ENCODE measurements around the gene SUGP1. TPM values are rescaled to one million over a fixed set of nuclear protein-coding genes. Genes with fewer than 3 reads are reported as not detected.

SUGP1 gene
- total RNA-seq, 1 donor from 2014 or later, result 41.4 TPM

DNA sequence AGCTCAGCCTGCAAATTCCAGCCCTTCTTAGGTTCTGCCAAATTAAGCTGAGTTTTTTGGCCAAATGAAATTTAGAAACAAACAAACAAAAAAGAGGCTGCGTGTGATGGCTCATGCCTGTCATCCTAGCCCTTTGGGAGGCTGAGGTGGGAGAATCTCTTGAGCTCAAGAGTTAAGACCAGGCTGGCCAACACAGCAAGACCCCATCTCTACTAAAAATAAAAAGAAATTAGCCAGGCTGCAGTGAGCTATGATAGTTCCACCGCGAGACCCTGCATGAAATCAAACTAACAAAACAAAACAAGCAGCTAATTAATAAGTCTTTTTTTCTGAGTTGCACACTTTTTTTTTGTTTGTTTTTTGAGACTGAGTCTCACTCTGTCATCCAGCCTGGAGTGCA, 90.6 kb downstream of the SUGP1 start:
- H3K9me3 ChIP-seq, result peaks cover 15% of the 10 kb centered on the region
- intact Hi-C loops (cut with DNase I), result no loop called here
- H3K27ac ChIP-seq, result no peak overlapping the region
- ATAC-seq, result no peak
- peaks cover 9% of the 10 kb centered on the region for H3K4me1 ChIP-seq
- no peaks in the 10 kb centered on the region for H3K36me3 ChIP-seq
- H3K27me3 ChIP-seq (ENCODE audit: low read depth), result peaks cover 29% of the 10 kb centered on the region
- no peak for DNase-seq
- no peak overlapping the region for H3K4me3 ChIP-seq
- TF ChIP-seq, protein P1, sequence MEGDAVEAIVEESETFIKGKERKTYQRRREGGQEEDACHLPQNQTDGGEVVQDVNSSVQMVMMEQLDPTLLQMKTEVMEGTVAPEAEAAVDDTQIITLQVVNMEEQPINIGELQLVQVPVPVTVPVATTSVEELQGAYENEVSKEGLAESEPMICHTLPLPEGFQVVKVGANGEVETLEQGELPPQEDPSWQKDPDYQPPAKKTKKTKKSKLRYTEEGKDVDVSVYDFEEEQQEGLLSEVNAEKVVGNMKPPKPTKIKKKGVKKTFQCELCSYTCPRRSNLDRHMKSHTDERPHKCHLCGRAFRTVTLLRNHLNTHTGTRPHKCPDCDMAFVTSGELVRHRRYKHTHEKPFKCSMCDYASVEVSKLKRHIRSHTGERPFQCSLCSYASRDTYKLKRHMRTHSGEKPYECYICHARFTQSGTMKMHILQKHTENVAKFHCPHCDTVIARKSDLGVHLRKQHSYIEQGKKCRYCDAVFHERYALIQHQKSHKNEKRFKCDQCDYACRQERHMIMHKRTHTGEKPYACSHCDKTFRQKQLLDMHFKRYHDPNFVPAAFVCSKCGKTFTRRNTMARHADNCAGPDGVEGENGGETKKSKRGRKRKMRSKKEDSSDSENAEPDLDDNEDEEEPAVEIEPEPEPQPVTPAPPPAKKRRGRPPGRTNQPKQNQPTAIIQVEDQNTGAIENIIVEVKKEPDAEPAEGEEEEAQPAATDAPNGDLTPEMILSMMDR (IDR thresholded peaks at IDR 0.05), result no peak

DNA sequence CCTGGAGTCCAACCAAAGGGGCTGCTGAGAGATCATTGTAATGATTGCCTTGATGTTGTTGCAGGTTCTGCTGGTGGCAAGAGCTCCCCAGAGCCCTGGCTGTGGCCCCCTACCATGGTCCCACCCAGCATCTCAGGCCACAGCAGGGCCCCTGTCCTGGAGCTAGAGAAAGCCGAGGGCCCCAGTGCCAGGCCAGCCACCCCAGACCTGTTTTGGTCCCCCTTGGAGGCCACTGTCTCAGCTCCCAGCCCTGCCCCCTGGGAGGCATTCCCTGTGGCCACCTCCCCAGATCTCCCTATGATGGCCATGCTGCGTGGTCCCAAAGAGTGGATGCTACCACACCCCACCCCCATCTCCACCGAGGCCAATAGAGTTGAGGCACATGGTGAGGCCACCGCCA, 93.1 kb downstream of the SUGP1 start:
- TF ChIP-seq, protein P1 (IDR thresholded peaks at IDR 0.05), result no peak
- intact Hi-C loops (cut with DNase I), result no loop called here
- Histone ChIP-seq H3K36me3 (no peaks in the 10 kb centered on the region), H3K4me3 (no peak overlapping the region), H3K4me1 (peaks cover 10% of the 10 kb centered on the region), H3K27me3 (ENCODE audit: low read depth) (peaks cover 45% of the 10 kb centered on the region), H3K27ac (no peak overlapping the region), H3K9me3 (no peaks in the 10 kb centered on the region)
- ATAC-seq (no peak), DNase-seq (no peak)

DNA sequence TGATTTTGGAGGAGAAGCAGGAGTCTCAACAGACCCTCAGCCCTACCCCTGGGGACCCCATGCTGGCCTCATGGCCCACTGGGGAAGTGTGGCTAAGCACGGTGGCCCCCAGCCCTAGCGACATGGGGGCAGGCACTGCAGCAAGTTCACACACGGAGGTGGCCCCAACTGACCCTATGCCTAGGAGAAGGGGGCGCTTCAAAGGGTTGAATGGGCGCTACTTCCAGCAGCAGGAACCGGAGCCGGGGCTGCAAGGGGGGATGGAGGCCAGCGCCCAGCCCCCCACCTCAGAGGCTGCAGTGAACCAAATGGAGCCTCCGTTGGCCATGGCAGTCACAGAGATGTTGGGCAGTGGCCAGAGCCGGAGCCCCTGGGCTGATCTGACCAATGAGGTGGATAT, 93.6 kb downstream of the SUGP1 start:
- H3K4me1 ChIP-seq, result peaks cover 10% of the 10 kb centered on the region
- DNase-seq (no peak), ATAC-seq (no peak)
- H3K27ac ChIP-seq, result no peak overlapping the region
- no peaks in the 10 kb centered on the region for H3K9me3 ChIP-seq
- peaks cover 45% of the 10 kb centered on the region for H3K27me3 ChIP-seq (ENCODE audit: low read depth)
- intact Hi-C loops (cut with DNase I), result no loop called here
- TF ChIP-seq, protein P1 (IDR thresholded peaks at IDR 0.05), result no peak
- H3K4me3 ChIP-seq, result no peak overlapping the region
- no peaks in the 10 kb centered on the region for H3K36me3 ChIP-seq

DNA sequence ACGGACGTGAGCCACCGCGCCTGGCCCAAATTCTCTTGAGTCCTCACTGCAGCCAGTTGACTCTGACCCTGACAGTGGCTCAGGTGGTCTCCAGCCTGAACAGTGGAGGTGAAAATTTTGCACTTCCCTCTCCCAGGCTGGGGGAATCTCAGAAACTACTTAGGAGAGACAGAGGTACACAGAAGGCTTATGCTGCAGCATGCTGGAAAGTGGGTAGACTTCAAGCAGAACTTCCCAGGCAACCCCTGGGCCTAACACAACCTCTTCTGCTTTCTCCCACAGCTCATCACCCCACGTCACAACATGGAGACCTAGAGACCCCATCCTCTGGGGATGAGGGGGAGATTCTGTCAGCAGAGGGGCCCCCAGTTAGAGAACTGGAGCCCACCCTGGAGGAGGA, 94.1 kb downstream of the SUGP1 start:
- H3K36me3 ChIP-seq, result no peaks in the 10 kb centered on the region
- intact Hi-C loops (cut with DNase I), result no loop called here
- H3K27me3 ChIP-seq (ENCODE audit: low read depth), result peaks cover 45% of the 10 kb centered on the region
- ATAC-seq (no peak), DNase-seq (no peak)
- TF ChIP-seq, protein P1 (IDR thresholded peaks at IDR 0.05), result no peak
- H3K27ac ChIP-seq, result no peak overlapping the region
- no peaks in the 10 kb centered on the region for H3K9me3 ChIP-seq
- no peak overlapping the region for H3K4me3 ChIP-seq
- H3K4me1 ChIP-seq, result peaks cover 10% of the 10 kb centered on the region

Other genes with a start within 250 kb of the SUGP1 start
- gene TMEM161A, start 182.0 kb downstream of the SUGP1 start, total RNA-seq, result 28.1 TPM
- gene MEF2B, start 150.2 kb downstream of the SUGP1 start, total RNA-seq, result 2.7 TPM
- 29.4 TPM for gene BORCS8, start 128.4 kb downstream of the SUGP1 start, total RNA-seq
- 67.0 TPM for gene RFXANK, start 128.3 kb downstream of the SUGP1 start, total RNA-seq
- gene NR2C2AP, start 117.1 kb downstream of the SUGP1 start, total RNA-seq, result 12.9 TPM
- gene NCAN, start 108.6 kb downstream of the SUGP1 start, total RNA-seq, result not detected
- gene TM6SF2, start 47.2 kb downstream of the SUGP1 start, total RNA-seq, result 0.65 TPM
- gene MAU2, start 320 bp upstream of the SUGP1 start, total RNA-seq, result 69.7 TPM
- gene GATAD2A, start 85.2 kb upstream of the SUGP1 start, total RNA-seq, result 84.0 TPM
- 2.9 TPM for gene TSSK6, start 195.0 kb upstream of the SUGP1 start, total RNA-seq
- 218 TPM for gene NDUFA13, start 195.7 kb upstream of the SUGP1 start, total RNA-seq
- 6.6 TPM for gene YJEFN3, start 208.4 kb upstream of the SUGP1 start, total RNA-seq
- gene CILP2, start 217.8 kb upstream of the SUGP1 start, total RNA-seq, result 0.12 TPM